K562 (cell line): ENCODE measurements around the gene CTF1. TPM values are rescaled to one million over a fixed set of nuclear protein-coding genes. Genes with fewer than 3 reads are reported as not detected.

Experiments used
- DMBX1 ChIP-seq: fragments of 250-450 bp; sonication (Bioruptor Pico); IDR thresholded peaks from 2 replicates; pipeline ENCODE4 v1.8.0; 2022; ENCODE audit warnings: inconsistent platforms, mild to moderate bottlenecking, moderate library complexity, borderline replicate concordance
- ETV1 ChIP-seq: fragments of 450-650 bp; conservative IDR thresholded peaks from 2 replicates; pipeline ENCODE4 v1.6.1; 2016; ENCODE audit warnings: missing genetic modification characterization, control low read depth, low read depth, missing compliant biosample characterization
- FOXJ2 ChIP-seq: fragments of 200-800 bp; sonication (Bioruptor generic); IDR thresholded peaks from 2 replicates; pipeline ENCODE4 v1.6.1; 2016; ENCODE audit warnings: missing genetic modification characterization, missing compliant biosample characterization
- HIVEP1 ChIP-seq: fragments of 250-450 bp; sonication (Bioruptor Pico); IDR thresholded peaks from 2 replicates; pipeline ENCODE4 v1.4.0; 2020; ENCODE audit warnings: mild to moderate bottlenecking
- HOXB6 ChIP-seq: fragments of 250-450 bp; sonication (Bioruptor Pico); IDR thresholded peaks from 2 replicates; pipeline ENCODE4 v1.5.1; 2022; ENCODE audit warnings: mild to moderate bottlenecking, borderline replicate concordance
- MIER1 ChIP-seq: fragments of 450-650 bp; IDR thresholded peaks from 2 replicates; pipeline ENCODE4 v1.6.1; 2016; ENCODE audit warnings: antibody characterized with exemption, mild to moderate bottlenecking, low read depth
- PCBP2 ChIP-seq: fragments of 200-400 bp; formaldehyde crosslinking; IDR thresholded peaks from 2 replicates; pipeline ENCODE4 v1.6.1; 2018; ENCODE audit warnings: low read length, low read depth, mild to moderate bottlenecking, moderate library complexity; ENCODE audit not compliant: poor library complexity, severe bottlenecking
- POLR2B ChIP-seq: fragments of 450-650 bp; IDR thresholded peaks from 2 replicates; pipeline ENCODE4 v1.6.1; 2018; ENCODE audit warnings: low read depth; ENCODE audit not compliant: partially characterized antibody
- POU5F1 ChIP-seq: fragments of 150-350 bp; IDR thresholded peaks from 2 replicates; pipeline ENCODE4 v1.6.1; 2014; ENCODE audit warnings: borderline replicate concordance, low read length, low read depth, mild to moderate bottlenecking; ENCODE audit not compliant: partially characterized antibody
- PTBP1 ChIP-seq: fragments of 200-400 bp; formaldehyde crosslinking; IDR thresholded peaks from 2 replicates; pipeline ENCODE4 v1.6.1; 2017; ENCODE audit warnings: low read depth, low read length
- PTRF ChIP-seq: fragments of 450-650 bp; IDR thresholded peaks from 2 replicates; pipeline ENCODE4 v1.6.1; 2016; ENCODE audit warnings: mild to moderate bottlenecking, missing genetic modification characterization, missing compliant biosample characterization
- RB1 ChIP-seq: fragments of 450-650 bp; IDR thresholded peaks from 2 replicates; pipeline ENCODE4 v1.6.1; 2017; ENCODE audit warnings: low read depth, mild to moderate bottlenecking
- SPI1 ChIP-seq: IDR thresholded peaks from 2 replicates; pipeline ENCODE4 v1.6.1; 2011; ENCODE audit warnings: low read depth, low read length, control low read depth, borderline replicate concordance
- TAL1 ChIP-seq: fragments of 450-650 bp; IDR thresholded peaks from 2 replicates; pipeline ENCODE4 v1.6.1; 2016; ENCODE audit warnings: mild to moderate bottlenecking
- TEAD4 ChIP-seq, 2 experiments: sonication (generic) in 1 of 2; formaldehyde crosslinking in 1 of 2; IDR thresholded peaks; 2 replicates each; pipeline versions ENCODE4 v1.6.1 to v1.8.0; 2012 to 2022; ENCODE audit warnings: borderline replicate concordance in 1 of 2, inconsistent platforms in 1 of 2, low read length in 1 of 2, mild to moderate bottlenecking in 1 of 2, missing genetic modification reagents in 1 of 2
- TSC22D4 ChIP-seq: fragments of 450-650 bp; IDR thresholded peaks from 2 replicates; pipeline ENCODE4 v1.6.1; 2016; ENCODE audit warnings: missing genetic modification characterization, missing biosample characterization, control low read depth
- ZNF311 ChIP-seq: fragments of 250-450 bp; sonication (Bioruptor Pico); IDR thresholded peaks from 2 replicates; pipeline ENCODE4 v1.4.0; 2020; ENCODE audit warnings: mild to moderate bottlenecking, moderate library complexity
- ZNF561 ChIP-seq: fragments of 450-650 bp; formaldehyde crosslinking; conservative IDR thresholded peaks from 2 replicates; pipeline ENCODE4 v1.4.0; 2020; ENCODE audit warnings: mild to moderate bottlenecking, moderate library complexity
- polyA plus RNA-seq, 8 experiments: library from polyadenylated mRNA; depleted of rRNA in 4 of 8; stranded (reverse) in 5 of 8; unstranded in 3 of 8; fragments of >200 nt; fragmentation: Nextera tagmentation in 2 of 8; fragmentation: Illumina TruSeq in 1 of 8; extraction: Ambion mirVana in 2 of 8; extraction: Trizol in 1 of 8; gene quantifications; 2 replicates each; pipeline versions ENCODE4 v1.2.1 to v1.2.3, GENCODE V29; 2011 to 2014; ENCODE audit warnings: inconsistent platforms in 1 of 8, missing spikeins in 1 of 8
- total RNA-seq, 7 experiments: library from RNA; depleted of rRNA in 6 of 7; stranded (reverse); fragments of >200 nt in 6 of 7; fragmentation: Illumina TruSeq in 2 of 7; extraction: Trizol in 2 of 7; gene quantifications; 2 replicates each; pipeline versions ENCODE4 v1.2.1 to v1.2.3, GENCODE V29; 2011 to 2021; ENCODE audit warnings: low replicate concordance in 1 of 7
- TF ChIP-seq, protein P1 (sequence below): fragments of 450-650 bp; formaldehyde crosslinking; IDR thresholded peaks from 2 replicates; pipeline ENCODE4 v1.4.0; 2022; ENCODE audit warnings: missing genetic modification characterization
- TF ChIP-seq, protein P2 (sequence below), 2 experiments: fragments of 450-650 bp in 1 of 2; sonication (generic) in 1 of 2; formaldehyde crosslinking; conservative IDR thresholded peaks; 2 replicates each; pipeline versions ENCODE4 v1.4.0 to v1.8.1; 2020 to 2022; ENCODE audit warnings: mild to moderate bottlenecking in 1 of 2, missing genetic modification reagents in 1 of 2
- TF ChIP-seq, protein P3 (sequence below): IDR thresholded peaks from 2 replicates; pipeline ENCODE4 v1.6.1; 2011; ENCODE audit not compliant: insufficient read length; ENCODE audit errors: extremely low read depth

Gene CTF1
- total and polyA plus RNA-seq, 9 of the 15 experiments (the other 6 are each of a cell fraction or from before 2014, with no cell fraction given), result 0.24 to 2.5 (median 0.44) TPM

- TF ChIP-seq TEAD4 (IDR thresholded peaks at IDR 0.05; ENCODE audit: low read length) (no peak), TEAD4 (CRISPR knock-in tag; IDR thresholded peaks at IDR 0.05; ENCODE audit: borderline replicate concordance) (0 out of 2 replicates have a peak, but pooled peaks have one; percentile 83), ZNF561 (CRISPR knock-in tag) (no peak), ZNF311 (CRISPR knock-in tag) (no peak), TAL1 (no peak), SPI1 (no peak), PCBP2 (no peak), RB1 (peak; percentile 84; the same call in 1 of the 2 replicates), ETV1 (peak; percentile 90), PTBP1 (no peak), POU5F1 (no peak), PTRF (tag) (no peak), MIER1 (no peak), POLR2B (peak; percentile 95), FOXJ2 (tag) (no peak), HIVEP1 (CRISPR knock-in tag) (0 out of 2 replicates have a peak, but pooled peaks have one; percentile 41), TSC22D4 (no peak), HOXB6 (CRISPR knock-in tag) (no peak), DMBX1 (CRISPR knock-in tag) (0 out of 2 replicates have a peak, but pooled peaks have one; percentile 34)
- TF ChIP-seq, protein P1, sequence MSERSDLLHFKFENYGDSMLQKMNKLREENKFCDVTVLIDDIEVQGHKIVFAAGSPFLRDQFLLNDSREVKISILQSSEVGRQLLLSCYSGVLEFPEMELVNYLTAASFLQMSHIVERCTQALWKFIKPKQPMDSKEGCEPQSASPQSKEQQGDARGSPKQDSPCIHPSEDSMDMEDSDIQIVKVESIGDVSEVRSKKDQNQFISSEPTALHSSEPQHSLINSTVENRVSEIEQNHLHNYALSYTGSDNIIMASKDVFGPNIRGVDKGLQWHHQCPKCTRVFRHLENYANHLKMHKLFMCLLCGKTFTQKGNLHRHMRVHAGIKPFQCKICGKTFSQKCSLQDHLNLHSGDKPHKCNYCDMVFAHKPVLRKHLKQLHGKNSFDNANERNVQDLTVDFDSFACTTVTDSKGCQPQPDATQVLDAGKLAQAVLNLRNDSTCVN (CRISPR knock-in tag), result no peak
- TF ChIP-seq, protein P2, sequence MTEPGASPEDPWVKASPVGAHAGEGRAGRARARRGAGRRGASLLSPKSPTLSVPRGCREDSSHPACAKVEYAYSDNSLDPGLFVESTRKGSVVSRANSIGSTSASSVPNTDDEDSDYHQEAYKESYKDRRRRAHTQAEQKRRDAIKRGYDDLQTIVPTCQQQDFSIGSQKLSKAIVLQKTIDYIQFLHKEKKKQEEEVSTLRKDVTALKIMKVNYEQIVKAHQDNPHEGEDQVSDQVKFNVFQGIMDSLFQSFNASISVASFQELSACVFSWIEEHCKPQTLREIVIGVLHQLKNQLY (CRISPR knock-in tag; conservative IDR thresholded peaks at IDR 0.05), result no peak
- TF ChIP-seq, protein P3, sequence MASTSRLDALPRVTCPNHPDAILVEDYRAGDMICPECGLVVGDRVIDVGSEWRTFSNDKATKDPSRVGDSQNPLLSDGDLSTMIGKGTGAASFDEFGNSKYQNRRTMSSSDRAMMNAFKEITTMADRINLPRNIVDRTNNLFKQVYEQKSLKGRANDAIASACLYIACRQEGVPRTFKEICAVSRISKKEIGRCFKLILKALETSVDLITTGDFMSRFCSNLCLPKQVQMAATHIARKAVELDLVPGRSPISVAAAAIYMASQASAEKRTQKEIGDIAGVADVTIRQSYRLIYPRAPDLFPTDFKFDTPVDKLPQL, result no peak
These were observed 21.3 kb upstream of the CTF1 start (continued) for GRCh38 chr16:30874821-30875717.
